Breast epithelium (tissue), 4 donors: Measurements from ENCODE around the gene ANHX. TPM values are rescaled to one million over a fixed set of nuclear protein-coding genes. Genes with fewer than 3 reads are reported as not detected.

Source experiments
- DNase-seq, 2 donors: peaks; one replicate each; pipeline ENCODE4 v3.0.0-alpha.2; 2019; ENCODE audit warnings: low spot score in 2 of 2
- H3K27ac ChIP-seq, 2 donors: fragments of 200-600 bp; sonication (generic) in 1 of 2; one replicate each; pipeline ENCODE4 v1.5.1; 2016 to 2019; ENCODE audit warnings: mild to moderate bottlenecking in 1 of 2
- H3K27me3 ChIP-seq, 2 donors: fragments of 200-600 bp; sonication (generic) in 1 of 2; one replicate each; pipeline versions ENCODE4 v1.5.1 to v1.6.0; 2017 to 2019; ENCODE audit warnings: control low read depth in 1 of 2, mild to moderate bottlenecking in 1 of 2
- H3K36me3 ChIP-seq: fragments of 200-600 bp; one replicate; pipeline ENCODE4 v1.5.1; 2019
- H3K4me1 ChIP-seq, 2 donors: fragments of 200-600 bp; sonication (generic); one replicate each; pipeline ENCODE4 v1.5.1; 2016 to 2019; ENCODE audit warnings: control low read depth in 1 of 2
- H3K4me3 ChIP-seq, 3 donors: fragments of 200-600 bp; sonication (generic); 1 replicate in 2 of 3; 2 replicates in 1 of 3; pipeline ENCODE4 v1.5.1; 2016 to 2019; ENCODE audit warnings: mild to moderate bottlenecking in 3 of 3, moderate library complexity in 2 of 3
- H3K9me3 ChIP-seq, 2 donors: fragments of 200-600 bp; sonication (generic) in 1 of 2; one replicate each; pipeline ENCODE4 v1.5.1; 2016 to 2019; ENCODE audit warnings: control low read depth in 1 of 2
- POLR2A ChIP-seq: fragments of 450-650 bp; IDR thresholded peaks from one replicate; pipeline ENCODE4 v1.6.1; 2016; ENCODE audit warnings: antibody characterized with exemption, mild to moderate bottlenecking, moderate library complexity
- POLR2AphosphoS5 ChIP-seq, 3 donors: sonication (generic); formaldehyde crosslinking; IDR thresholded peaks; one replicate each; pipeline ENCODE4 v1.6.1; 2017; ENCODE audit warnings: antibody characterized with exemption in 3 of 3
- intact Hi-C: fragments of 100-400 bp; cut with DNase I; formaldehyde crosslinking; loops from one replicate; pipeline ENCODE4 v1.15.1; 2023; ENCODE audit warnings: low total_unique reads
- total RNA-seq, 3 donors: library from RNA; depleted of rRNA; stranded (reverse); fragments of >200 nt; gene quantifications; one replicate each; pipeline ENCODE4 v1.1.0, GENCODE V29; 2016
- TF ChIP-seq, protein P1 (sequence below), 3 donors: fragments of 450-650 bp; IDR thresholded peaks; one replicate each; pipeline ENCODE4 v1.5.1; 2016 to 2017; ENCODE audit warnings: antibody characterized with exemption in 3 of 3, mild to moderate bottlenecking in 3 of 3, moderate library complexity in 3 of 3

ANHX gene
- total RNA-seq, 3 donors from 2014 or later: not detected

- Histone ChIP-seq H3K27me3 (no peaks in the 10 kb centered on the region), H3K27ac (no peak overlapping the region), H3K9me3 (peaks cover 64 to 89% of the 10 kb centered on the region in 2 donors), H3K4me3 (no peak overlapping the region), H3K36me3 (no peaks in the 10 kb centered on the region), H3K4me1 (no peaks in the 10 kb centered on the region)
- no peak for DNase-seq
- TF ChIP-seq, protein P1, sequence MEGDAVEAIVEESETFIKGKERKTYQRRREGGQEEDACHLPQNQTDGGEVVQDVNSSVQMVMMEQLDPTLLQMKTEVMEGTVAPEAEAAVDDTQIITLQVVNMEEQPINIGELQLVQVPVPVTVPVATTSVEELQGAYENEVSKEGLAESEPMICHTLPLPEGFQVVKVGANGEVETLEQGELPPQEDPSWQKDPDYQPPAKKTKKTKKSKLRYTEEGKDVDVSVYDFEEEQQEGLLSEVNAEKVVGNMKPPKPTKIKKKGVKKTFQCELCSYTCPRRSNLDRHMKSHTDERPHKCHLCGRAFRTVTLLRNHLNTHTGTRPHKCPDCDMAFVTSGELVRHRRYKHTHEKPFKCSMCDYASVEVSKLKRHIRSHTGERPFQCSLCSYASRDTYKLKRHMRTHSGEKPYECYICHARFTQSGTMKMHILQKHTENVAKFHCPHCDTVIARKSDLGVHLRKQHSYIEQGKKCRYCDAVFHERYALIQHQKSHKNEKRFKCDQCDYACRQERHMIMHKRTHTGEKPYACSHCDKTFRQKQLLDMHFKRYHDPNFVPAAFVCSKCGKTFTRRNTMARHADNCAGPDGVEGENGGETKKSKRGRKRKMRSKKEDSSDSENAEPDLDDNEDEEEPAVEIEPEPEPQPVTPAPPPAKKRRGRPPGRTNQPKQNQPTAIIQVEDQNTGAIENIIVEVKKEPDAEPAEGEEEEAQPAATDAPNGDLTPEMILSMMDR (IDR thresholded peaks at IDR 0.05): no peak
- no peak for TF ChIP-seq POLR2AphosphoS5 (IDR thresholded peaks at IDR 0.05)
- no peak for TF ChIP-seq POLR2A
- intact Hi-C loops: no loop called here
Observed at GRCh38 chr12:133221241-133221640, 14.4 kb downstream of the ANHX start.

GRCh38 chr12:133220521-133220920, 15.2 kb downstream of the ANHX start:
- Histone ChIP-seq H3K36me3 (no peaks in the 10 kb centered on the region), H3K4me3 (no peak overlapping the region), H3K27ac (no peak overlapping the region), H3K4me1 (no peaks in the 10 kb centered on the region), H3K27me3 (no peaks in the 10 kb centered on the region), H3K9me3 (peaks cover 69 to 89% of the 10 kb centered on the region in 2 donors)
- no peak for TF ChIP-seq POLR2AphosphoS5 (IDR thresholded peaks at IDR 0.05)
- no peak for TF ChIP-seq POLR2A
- TF ChIP-seq, protein P1 (IDR thresholded peaks at IDR 0.05): no peak
- DNase-seq: no peak
- intact Hi-C loops: no loop called here

DNA sequence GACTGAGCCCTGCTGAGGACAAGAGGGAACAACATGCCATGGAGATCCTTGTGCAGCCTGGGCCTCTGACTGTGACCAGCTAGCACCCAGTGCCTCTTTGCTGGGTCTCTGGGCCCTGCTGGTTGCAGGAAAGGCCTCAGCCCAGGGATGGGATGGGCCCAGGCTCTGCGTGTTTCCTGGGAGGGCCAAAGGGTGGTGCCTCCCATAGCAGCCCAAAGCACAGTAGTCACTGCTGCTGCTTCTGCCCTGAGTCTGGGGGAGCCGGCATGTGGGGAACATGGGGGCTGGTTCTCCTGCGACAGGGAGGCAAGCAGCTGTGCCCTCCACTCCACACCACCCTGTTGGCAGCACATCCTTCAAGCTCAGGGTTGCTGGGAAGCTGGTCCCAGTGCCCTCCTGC, 18.5 kb downstream of the ANHX start:
- intact Hi-C loops: no loop called here
- Histone ChIP-seq H3K36me3 (no peaks in the 10 kb centered on the region), H3K27me3 (no peaks in the 10 kb centered on the region), H3K4me3 (no peak overlapping the region), H3K4me1 (no peaks in the 10 kb centered on the region), H3K27ac (no peak overlapping the region), H3K9me3 (peaks cover 93 to 100% of the 10 kb centered on the region in 2 donors)
- TF ChIP-seq POLR2AphosphoS5 (IDR thresholded peaks at IDR 0.05) (no peak), POLR2A (no peak)
- TF ChIP-seq, protein P1 (IDR thresholded peaks at IDR 0.05): no peak
- no peak for DNase-seq

DNA sequence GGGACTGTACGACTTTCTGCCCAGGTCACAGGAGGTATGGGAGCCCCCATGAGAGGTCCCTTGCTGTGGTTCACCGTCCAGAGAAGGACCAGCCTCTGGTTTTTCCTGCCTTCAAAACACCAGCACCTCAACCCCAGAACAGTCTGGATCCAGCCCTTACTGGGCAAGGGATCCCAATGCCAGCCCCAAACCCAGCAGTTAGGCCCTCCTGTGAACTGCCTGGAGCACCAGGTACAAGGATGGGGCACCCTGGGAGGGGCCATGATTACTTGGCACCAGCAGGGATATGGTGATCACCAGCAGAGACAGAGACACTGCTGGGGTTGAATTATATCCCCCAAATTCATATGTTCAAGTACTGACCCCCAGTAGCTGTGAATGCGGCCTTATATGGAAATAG, 20.0 kb downstream of the ANHX start:
- intact Hi-C loops: no loop called here
- peaks cover 95 to 100% of the 10 kb centered on the region in 2 donors for H3K9me3 ChIP-seq

GRCh38 chr12:133206390-133206789, 29.3 kb downstream of the ANHX start:
- Histone ChIP-seq H3K27ac (no peak overlapping the region), H3K4me1 (no peaks in the 10 kb centered on the region), H3K27me3 (no peaks in the 10 kb centered on the region), H3K9me3 (peaks cover 98 to 100% of the 10 kb centered on the region in 2 donors), H3K36me3 (peaks cover 25% of the 10 kb centered on the region), H3K4me3 (peak overlapping the region in 1 of 3 donors; percentile 6)
- TF ChIP-seq POLR2A (no peak), POLR2AphosphoS5 (IDR thresholded peaks at IDR 0.05) (no peak)
- TF ChIP-seq, protein P1 (IDR thresholded peaks at IDR 0.05): no peak
- DNase-seq: no peak
- intact Hi-C loops: no loop called here

More for the DNA sequence above, 20.0 kb downstream of the ANHX start:
- Histone ChIP-seq H3K4me1 (no peaks in the 10 kb centered on the region), H3K27ac (no peak overlapping the region), H3K4me3 (no peak overlapping the region), H3K27me3 (no peaks in the 10 kb centered on the region), H3K36me3 (no peaks in the 10 kb centered on the region)
- no peak for TF ChIP-seq POLR2A
- TF ChIP-seq POLR2AphosphoS5 (IDR thresholded peaks at IDR 0.05): no peak
- TF ChIP-seq, protein P1 (IDR thresholded peaks at IDR 0.05): no peak
- no peak for DNase-seq
